GM12875 (cell line): ENCODE measurements around the gene PLA2G4A.
"Not testable (repeated sequence)": the region's sequence is repeated elsewhere in the genome, so short reads cannot be mapped to it uniquely, and the experiment has no call there.

Experiments
- H3K4me3 ChIP-seq: one replicate; pipeline ENCODE4 v1.5.1; 2011; ENCODE audit warnings: low read depth, low read length, control low read depth
- CTCF ChIP-seq: IDR thresholded peaks from 2 replicates; pipeline ENCODE4 v1.5.1; 2011; ENCODE audit warnings: low read depth, mild to moderate bottlenecking, control low read depth, inconsistent platforms, low read length, moderate library complexity, borderline replicate concordance; ENCODE audit not compliant: insufficient read depth

PLA2G4A gene

GRCh38 chr1:186904361-186904760, 75.6 kb downstream of the PLA2G4A start:
- no peak for TF ChIP-seq CTCF
- no peak overlapping the region for H3K4me3 ChIP-seq

GRCh38 chr1:186905561-186905960, 76.8 kb downstream of the PLA2G4A start:
- no peak overlapping the region for H3K4me3 ChIP-seq
- no peak for TF ChIP-seq CTCF

GRCh38 chr1:186915555-186915954, 86.8 kb downstream of the PLA2G4A start:
- H3K4me3 ChIP-seq, result no peak overlapping the region
- no peak for TF ChIP-seq CTCF

GRCh38 chr1:186917106-186917786, 88.5 kb downstream of the PLA2G4A start:
- not testable (repeated sequence) for H3K4me3 ChIP-seq
- 0 out of 2 replicates have a peak, but pooled peaks have one; percentile 2 for TF ChIP-seq CTCF

GRCh38 chr1:186921386-186921785, 92.6 kb downstream of the PLA2G4A start:
- H3K4me3 ChIP-seq, result not testable (repeated sequence)

- H3K4me3 ChIP-seq, result not testable (repeated sequence)
Observed at GRCh38 chr1:186922814-186923213, 94.1 kb downstream of the PLA2G4A start.

GRCh38 chr1:186923486-186923885, 94.7 kb downstream of the PLA2G4A start:
- no peak overlapping the region for H3K4me3 ChIP-seq
- TF ChIP-seq CTCF, result no peak

GRCh38 chr1:186925881-186926669, 97.3 kb downstream of the PLA2G4A start:
- TF ChIP-seq CTCF, result no peak
- no peak overlapping the region for H3K4me3 ChIP-seq
